ENCODE results near the gene SCG3.

Gene SCG3

GRCh38 chr15:51678096-51678495 is 3.2 kb upstream of the SCG3 start:
- no peak for DNase-seq (ENCODE audit: low read depth)

DNA sequence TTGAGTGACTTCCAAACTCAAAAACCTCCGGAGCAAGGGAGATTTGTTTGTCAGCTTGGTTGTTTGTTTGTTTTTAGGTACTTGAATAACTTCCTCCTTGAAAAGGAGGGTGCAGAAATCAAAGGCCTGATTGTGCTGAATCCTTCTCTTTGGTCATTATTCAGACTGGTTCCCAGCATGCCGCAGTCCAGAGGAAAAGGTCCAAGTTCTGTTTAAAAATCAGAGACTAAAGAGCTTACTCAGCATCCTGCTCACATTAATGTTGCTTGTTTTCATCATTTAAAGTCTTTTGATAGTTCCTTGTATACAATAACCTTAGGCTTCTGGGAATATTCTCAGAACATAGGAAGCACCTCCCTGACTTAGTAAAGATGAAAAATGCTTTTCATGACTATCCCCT is 982 bp upstream of the SCG3 start:
- DNase-seq (ENCODE audit: low read depth), result no peak

GRCh38 chr15:51687565-51687964 is 6.3 kb downstream of the SCG3 start:
- DNase-seq (ENCODE audit: low read depth), result no peak

DNA sequence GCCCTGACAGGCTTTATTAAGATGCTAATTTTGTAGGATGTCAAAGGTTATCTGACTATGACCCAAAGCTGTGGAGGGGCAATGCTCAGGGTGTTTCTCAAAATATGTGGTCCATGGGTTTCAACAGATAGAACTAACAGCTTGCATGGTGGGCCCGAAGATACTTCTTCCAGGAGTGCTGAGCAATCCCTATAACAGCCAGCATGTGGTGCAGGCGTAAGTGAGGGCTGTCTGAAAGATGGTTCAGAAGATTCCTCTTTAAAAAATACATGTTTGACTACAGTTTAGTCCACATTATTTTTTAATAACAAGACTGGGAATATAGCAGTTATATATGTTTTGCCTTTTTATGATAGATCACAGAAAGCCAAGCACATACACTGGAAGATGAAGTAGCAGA is 7.6 kb downstream of the SCG3 start:
- no peak for DNase-seq (ENCODE audit: low read depth)

GRCh38 chr15:51692154-51692553 is 10.9 kb downstream of the SCG3 start:
- DNase-seq (ENCODE audit: low read depth), result no peak

- no peak for DNase-seq (ENCODE audit: low read depth)
These were observed 15.3 kb downstream of the SCG3 start for GRCh38 chr15:51696566-51696965.

GRCh38 chr15:51697163-51697562 is 15.9 kb downstream of the SCG3 start:
- DNase-seq (ENCODE audit: low read depth), result no peak

DNA sequence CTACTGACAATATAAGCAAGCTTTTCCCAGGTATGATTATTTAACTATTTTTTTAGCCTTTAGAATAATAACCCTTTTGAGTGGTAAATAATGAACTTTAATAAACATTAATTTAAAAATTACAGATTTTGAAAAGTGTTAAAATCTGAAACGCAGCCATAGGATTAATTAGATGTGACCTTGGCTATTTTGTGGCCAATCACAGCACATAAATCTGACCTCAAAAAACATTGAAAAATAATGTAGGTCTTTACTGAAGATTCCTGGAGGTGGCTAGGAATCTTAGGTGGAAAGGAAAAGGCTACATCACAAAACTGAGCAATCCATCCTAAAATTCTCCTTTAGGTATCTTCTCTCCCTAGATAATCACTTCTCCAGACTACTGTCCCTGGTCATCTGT is 18.1 kb downstream of the SCG3 start:
- DNase-seq (ENCODE audit: low read depth), result no peak

- no peak for DNase-seq (ENCODE audit: low read depth)
These were observed 21.4 kb downstream of the SCG3 start for GRCh38 chr15:51702710-51703109.

- DNase-seq (ENCODE audit: low read depth), result peak; percentile 11
These were observed 25.0 kb downstream of the SCG3 start for GRCh38 chr15:51706291-51706690.

DNA sequence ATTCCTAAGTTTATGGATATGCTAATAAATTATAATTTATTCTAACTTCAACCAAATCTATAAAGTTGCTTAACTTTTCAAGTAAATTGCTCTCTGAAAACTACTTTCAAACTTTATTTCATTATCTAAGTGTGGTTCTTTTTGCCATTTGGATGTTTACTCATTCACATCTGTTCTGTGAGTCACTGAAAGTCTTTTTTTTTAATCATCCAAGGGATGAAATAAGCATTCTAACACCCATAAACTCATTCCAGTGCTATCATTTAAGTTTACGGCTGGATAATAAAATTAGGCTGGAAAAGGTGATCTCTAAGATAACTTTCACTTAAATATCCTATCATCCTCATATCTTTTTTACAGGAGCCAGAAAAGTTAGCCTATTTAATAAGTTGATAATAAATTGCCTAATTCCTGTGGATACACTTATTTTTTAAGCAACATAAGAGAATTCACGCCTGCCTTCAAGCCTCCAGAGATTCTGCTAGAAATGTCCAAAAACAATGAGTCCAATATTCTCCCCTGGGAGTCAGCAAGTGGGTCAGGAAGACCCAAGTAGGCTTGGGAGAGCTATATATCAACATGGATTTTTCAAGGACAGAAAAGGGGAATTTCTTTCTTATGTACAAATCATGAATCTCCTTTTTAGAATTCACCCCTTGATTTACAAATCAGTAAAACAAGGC is 25.8 kb downstream of the SCG3 start:
- no peak for DNase-seq (ENCODE audit: low read depth)

GRCh38 chr15:51708013-51708412 is 26.7 kb downstream of the SCG3 start:
- DNase-seq (ENCODE audit: low read depth), result no peak

GRCh38 chr15:51709031-51709430 is 27.7 kb downstream of the SCG3 start:
- DNase-seq (ENCODE audit: low read depth), result no peak

DNA sequence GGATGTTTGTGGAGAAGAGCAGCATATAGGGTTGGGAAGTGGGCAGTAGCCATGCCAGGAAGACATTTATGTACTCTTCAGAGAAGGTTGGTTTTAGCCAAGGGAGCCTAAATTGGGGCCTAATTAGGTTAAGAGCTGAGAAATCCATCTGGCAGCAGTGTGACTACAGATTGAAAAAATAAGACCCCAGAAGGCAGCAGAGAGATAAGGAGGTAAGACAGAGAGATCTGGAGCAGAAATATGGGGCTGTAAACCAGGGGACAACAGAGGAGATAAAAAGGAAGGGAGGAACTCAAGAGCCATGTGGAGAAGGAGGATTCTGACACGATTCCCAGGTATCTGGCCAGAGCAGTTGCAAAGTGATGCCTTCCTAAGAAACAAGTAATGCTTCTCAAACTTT is 32.9 kb downstream of the SCG3 start:
- no peak for DNase-seq (ENCODE audit: low read depth)

DNA sequence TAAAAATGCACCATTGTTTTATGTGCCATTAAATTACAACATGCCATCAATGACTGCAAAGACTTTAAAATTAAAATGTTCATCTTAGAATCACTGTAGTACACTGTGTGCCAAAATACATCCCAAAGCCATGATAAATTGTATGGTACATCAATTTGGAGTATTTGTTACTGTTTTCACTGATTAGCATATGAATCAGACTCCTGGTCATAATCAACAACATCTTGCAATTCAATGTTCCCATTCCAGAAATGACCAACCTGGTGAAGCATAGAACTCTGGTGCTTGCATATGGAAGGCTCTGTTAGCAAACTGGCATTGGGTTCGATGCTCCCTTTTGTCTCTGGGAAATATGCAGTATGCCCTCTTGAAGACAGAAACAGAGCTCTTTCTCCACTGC is 33.6 kb downstream of the SCG3 start:
- no peak for DNase-seq (ENCODE audit: low read depth)

DNA sequence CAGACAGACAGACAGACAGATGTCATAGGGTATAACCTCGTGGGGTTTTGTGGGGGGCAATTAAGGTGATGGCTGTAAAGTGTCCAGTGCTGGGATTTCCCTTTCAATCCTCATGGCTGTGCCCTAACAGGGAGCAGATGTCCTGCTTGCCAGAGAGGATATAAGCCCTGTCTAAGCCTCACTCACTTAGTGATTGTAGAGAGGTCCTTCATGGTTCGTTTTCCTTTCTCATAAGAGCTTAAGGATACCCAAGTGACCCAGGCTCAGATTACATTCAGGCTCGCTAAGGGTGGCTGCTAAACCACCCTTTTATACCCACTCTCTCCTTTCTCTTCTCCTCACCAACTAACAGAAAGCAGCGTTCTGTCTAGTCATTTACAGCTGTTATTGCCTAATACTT is 36.9 kb downstream of the SCG3 start:
- no peak for DNase-seq (ENCODE audit: low read depth)

- DNase-seq (ENCODE audit: low read depth), result no peak
These were observed 37.4 kb downstream of the SCG3 start for GRCh38 chr15:51718746-51719145.

DNA sequence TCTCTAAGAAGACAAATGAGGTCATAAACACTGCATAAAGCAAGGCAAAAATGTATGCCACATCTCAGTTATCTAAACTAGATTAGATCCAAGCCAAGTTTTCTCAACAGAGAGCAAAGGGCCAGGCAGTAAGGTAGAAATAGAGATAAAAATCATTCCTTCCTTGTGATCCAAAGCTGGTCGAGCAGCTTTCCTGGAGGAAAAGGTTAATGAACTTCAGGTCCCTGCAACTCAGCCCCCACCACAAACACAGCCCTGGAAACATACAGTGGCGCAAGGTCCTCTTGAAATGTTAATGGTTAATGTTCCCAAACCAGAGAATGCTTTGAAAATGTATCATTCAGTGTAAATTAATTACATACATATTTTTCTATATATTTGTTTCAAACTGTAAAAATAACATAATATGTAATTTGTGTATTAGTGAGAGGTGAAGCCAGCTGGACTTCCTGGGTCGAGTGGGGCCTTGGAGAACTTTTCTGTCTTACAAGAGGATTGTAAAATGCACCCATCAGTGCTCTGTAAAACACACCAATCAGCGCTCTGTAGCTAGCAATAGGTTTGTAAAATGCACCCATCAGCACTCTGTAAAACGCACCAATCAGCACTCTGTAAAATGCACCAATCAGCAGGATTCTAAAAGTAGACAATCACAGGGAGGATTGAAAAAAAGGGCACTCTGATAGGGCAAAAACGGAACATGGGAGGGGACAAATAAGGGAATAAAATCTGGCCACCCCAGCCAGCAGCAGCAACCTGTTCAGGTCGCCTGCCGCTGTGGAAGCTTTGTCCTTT is 39.1 kb downstream of the SCG3 start:
- no peak for DNase-seq (ENCODE audit: low read depth)

DNA sequence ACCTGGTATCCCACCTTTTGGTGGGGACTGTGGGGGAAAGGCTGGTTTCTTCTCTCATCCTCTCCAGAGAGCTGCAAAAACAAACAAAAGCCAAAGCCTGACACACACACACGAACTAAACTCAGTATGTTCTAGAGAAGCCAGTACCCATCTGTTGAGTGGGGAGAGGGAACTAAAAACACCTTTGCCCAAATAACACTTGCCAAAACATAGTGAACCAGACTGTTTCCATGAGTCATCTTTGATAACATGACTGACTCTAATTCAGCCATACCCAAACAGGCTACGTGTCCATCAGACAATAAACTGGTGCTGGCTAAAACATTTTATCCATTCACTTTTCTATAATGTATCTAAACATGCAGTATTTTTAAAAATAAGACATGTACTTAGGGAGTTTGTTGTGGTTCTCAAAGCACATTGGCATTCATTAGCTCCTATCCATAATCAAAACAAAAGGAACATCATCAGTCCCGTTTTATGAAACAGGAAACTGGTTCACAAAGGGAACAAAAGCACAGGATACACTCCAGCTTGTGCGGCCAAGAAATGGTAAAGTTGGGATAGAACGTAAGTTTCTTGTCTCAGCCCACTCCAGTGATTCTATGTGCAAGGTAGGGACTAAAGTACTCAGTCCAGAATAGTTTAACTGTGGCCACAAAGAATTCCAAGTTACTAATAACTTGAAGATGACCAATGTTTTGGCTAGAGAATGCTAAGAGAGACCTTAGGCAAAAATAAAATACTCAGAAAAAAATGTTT is 40.1 kb downstream of the SCG3 start:
- no peak for DNase-seq (ENCODE audit: low read depth)

DNA sequence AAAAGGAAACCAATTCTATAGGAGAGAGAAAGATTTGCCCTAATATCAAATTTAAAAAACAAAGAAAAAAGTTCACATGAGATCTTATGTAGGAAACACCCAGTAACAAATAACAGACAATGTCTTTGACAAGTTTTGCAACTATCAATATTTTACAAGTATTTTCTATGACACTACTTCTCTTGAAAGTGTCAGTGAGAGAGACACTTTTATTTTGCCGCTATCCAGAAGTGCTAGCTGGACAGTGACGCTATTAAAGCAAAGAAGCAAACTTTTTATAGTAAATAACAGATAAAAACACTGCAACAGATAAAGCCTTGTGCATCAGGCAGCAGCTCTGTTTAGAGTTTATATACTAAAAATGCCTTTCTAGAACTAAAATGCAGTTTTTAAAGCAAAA is 42.9 kb downstream of the SCG3 start:
- no peak for DNase-seq (ENCODE audit: low read depth)

GRCh38 chr15:51724673-51725072 is 43.4 kb downstream of the SCG3 start:
- DNase-seq (ENCODE audit: low read depth), result no peak

DNA sequence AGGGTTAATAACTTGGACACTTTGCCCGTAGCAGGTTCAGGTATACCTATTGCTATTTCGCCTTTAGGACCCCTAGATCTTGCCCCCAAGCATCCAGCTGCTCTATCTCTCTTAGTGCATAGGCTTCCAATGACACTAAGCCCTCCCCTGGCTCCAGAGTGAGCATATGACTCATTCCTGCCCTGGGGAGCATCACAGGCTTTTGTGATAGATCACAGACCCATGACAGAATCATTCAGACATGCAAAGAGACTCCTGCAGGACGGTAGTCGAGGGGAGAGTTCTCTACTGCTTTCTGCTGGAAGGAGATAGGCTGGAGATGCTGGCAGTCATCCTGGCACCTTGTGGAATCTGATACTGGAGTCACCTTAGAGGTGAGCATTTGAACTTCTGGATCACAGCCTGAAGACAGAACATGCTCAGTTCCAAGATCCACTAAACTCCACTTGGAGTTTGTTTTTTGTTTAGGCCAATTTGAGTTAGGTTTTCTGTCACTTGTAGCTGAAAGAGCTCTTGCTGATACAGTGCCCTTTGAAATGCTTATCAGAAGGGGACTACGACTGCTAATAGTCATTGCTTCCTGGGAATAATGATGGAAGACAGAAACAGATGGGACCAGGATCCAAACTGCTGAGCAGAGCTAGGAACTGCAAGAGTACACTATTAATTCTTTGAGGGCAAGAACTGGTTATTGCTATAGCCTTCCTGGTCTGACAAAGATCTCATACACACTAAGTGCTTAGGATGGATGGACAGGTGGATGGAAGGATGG is 45.2 kb downstream of the SCG3 start:
- DNase-seq (ENCODE audit: low read depth), result peak; percentile 66
